Measurements from ENCODE around the gene GLRA1.

GLRA1 gene

GRCh38 chr5:151781201-151781600 lies 143.4 kb downstream of the GLRA1 start:
- FAIRE-seq (no peak), DNase-seq (ENCODE audit: insufficient read length, low spot score) (no peak)

GRCh38 chr5:151780348-151780747 lies 144.3 kb downstream of the GLRA1 start:
- FAIRE-seq = no peak
- no peak for DNase-seq (ENCODE audit: insufficient read length, low spot score)

- no peak for FAIRE-seq
- DNase-seq (ENCODE audit: insufficient read length, low spot score) = no peak
Observed at GRCh38 chr5:151779531-151780125, 145.0 kb downstream of the GLRA1 start.

- DNase-seq (ENCODE audit: insufficient read length, low spot score) (no peak), FAIRE-seq (no peak)
Observed at GRCh38 chr5:151775025-151775606, 149.5 kb downstream of the GLRA1 start.

GRCh38 chr5:151773951-151774350 lies 150.7 kb downstream of the GLRA1 start:
- peak; percentile 64 for FAIRE-seq
- no peak for DNase-seq (ENCODE audit: insufficient read length, low spot score)

GRCh38 chr5:151772846-151773561 lies 151.6 kb downstream of the GLRA1 start:
- DNase-seq (ENCODE audit: insufficient read length, low spot score) (no peak), FAIRE-seq (peak; percentile 81)
